ENCODE measurements around the gene NUDC. TPM values are rescaled to one million over a fixed set of nuclear protein-coding genes. Genes with fewer than 3 reads are reported as not detected.

Gene NUDC
- polyA plus RNA-seq, 1 experiment: 40.7 TPM

DNA sequence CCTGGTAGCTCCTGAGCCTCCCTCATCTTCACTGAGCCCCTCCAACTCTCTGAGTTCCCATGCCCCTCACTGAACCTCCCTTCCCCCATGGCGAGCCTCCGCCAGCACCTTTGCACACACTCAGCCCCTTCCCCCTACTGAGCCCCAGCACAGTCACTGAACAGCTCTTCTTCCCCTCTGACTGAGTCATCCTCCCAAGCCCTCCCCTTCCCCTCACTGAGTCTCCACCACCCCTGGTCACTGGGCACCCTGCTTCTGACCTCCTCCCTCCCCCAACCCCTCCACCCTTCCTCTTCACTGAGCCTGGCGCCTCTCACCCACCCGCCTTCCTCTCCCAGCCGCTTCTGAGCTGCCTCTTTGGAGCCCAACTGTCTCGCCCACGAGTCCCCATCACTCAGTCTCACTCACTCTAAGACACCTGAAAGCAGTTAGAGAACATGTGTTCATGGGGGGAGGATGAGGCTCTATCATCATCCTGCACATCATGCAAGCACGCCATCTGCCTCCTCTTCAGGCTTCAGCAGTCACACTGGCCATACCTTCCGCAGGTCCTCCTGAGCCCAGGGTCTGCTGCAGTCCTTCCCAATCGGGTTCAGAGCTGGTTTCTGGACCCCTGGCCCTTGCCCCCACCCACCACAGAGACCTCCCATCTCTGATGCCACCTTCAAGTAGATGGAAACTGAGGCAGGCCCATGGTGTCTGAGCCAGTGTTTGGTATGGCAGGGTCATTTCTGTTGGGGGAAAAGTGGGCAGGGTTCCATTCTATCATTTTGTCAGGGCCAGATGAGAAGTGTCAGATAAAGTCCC lies 70.0 kb downstream of the NUDC start:
- no peaks in the 10 kb centered on the region for H3K36me3 ChIP-seq (ENCODE audit: control insufficient read depth, insufficient read depth, low read length)
- TF ChIP-seq, protein P1, sequence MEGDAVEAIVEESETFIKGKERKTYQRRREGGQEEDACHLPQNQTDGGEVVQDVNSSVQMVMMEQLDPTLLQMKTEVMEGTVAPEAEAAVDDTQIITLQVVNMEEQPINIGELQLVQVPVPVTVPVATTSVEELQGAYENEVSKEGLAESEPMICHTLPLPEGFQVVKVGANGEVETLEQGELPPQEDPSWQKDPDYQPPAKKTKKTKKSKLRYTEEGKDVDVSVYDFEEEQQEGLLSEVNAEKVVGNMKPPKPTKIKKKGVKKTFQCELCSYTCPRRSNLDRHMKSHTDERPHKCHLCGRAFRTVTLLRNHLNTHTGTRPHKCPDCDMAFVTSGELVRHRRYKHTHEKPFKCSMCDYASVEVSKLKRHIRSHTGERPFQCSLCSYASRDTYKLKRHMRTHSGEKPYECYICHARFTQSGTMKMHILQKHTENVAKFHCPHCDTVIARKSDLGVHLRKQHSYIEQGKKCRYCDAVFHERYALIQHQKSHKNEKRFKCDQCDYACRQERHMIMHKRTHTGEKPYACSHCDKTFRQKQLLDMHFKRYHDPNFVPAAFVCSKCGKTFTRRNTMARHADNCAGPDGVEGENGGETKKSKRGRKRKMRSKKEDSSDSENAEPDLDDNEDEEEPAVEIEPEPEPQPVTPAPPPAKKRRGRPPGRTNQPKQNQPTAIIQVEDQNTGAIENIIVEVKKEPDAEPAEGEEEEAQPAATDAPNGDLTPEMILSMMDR (IDR thresholded peaks at IDR 0.05; ENCODE audit: insufficient read depth, low read depth, low read length): 0 out of 2 replicates have a peak, but pooled peaks have one; percentile 14
- no peak overlapping the region for H3K4me3 ChIP-seq (ENCODE audit: low read depth, low read length)
- DNase-seq (ENCODE audit: low read depth): no peak
- ChIA-PET CTCF (interaction anchor here (0.8 to 1.4 kb wide), 2 partner anchors 52 to 55 kb away, joined by 3 to 5 read pairs; no protein-coding TSS in a partner anchor), POLR2A (no interaction called here)
- H3K27me3 ChIP-seq (ENCODE audit: control insufficient read depth, insufficient read depth, low read length): 0 out of 2 replicates have a peak, but pooled peaks cover 2% of the 10 kb centered on the region

DNA sequence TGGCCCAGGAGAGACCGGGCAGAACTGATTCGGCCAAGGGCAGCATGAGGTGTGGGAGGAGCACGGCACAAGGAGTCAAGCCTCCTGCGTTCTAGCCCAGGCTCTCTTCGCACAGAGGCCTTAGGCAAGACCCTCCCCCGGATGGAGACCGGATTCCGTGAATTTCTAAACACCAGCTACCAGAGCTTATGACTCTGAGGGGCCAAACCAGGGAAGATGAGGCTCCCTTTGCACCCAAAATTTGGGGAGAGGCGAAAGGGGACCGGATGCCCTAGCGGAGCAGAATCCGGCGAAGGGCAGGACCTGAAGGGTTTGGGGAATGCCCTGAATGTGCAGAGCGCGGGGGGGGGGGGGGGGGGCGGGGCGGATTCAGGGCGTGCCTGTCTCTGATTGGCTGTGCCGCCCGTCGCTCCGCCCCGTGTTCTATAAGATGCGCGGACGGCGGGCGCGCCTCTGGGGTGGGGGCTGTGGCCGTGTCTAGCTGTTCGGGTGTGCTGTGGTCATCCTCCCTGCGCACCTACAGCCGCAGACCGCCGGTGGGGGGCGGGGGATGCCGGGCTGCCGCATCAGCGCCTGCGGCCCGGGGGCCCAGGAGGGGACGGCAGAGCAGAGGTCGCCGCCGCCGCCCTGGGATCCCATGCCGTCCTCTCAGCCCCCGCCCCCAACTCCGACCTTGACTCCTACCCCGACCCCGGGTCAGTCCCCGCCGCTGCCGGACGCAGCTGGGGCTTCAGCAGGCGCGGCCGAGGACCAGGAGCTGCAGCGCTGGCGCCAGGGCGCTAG lies 71.9 kb downstream of the NUDC start, which contains the start of gene TRNP1:
TRNP1 (plus strand) TSS at position 456 of the 783 bp plus-strand sequence; CDS start at position 551, 95 bp downstream.
- ChIA-PET POLR2A (interaction anchor here (0.6 kb wide), 1 partner anchor 216 kb away, joined by 5 read pairs; no protein-coding TSS in a partner anchor), CTCF (interaction anchor here (0.7 to 9.9 kb wide), 9 partner anchors 12 to 109 kb away, joined by 3 to 109 read pairs (median 4); partner anchors contain the start of gene GPN2)
- Histone ChIP-seq H3K4me3 (ENCODE audit: low read depth, low read length) (peak within 1 kb of the TSS; percentile 70), H3K36me3 (ENCODE audit: control insufficient read depth, insufficient read depth, low read length) (no peaks in the 10 kb centered on the region), H3K27me3 (ENCODE audit: control insufficient read depth, insufficient read depth, low read length) (no peaks in the 10 kb centered on the region)
- no peak for DNase-seq (ENCODE audit: low read depth)
- TF ChIP-seq, protein P1 (IDR thresholded peaks at IDR 0.05; ENCODE audit: insufficient read depth, low read depth, low read length): no peak

DNA sequence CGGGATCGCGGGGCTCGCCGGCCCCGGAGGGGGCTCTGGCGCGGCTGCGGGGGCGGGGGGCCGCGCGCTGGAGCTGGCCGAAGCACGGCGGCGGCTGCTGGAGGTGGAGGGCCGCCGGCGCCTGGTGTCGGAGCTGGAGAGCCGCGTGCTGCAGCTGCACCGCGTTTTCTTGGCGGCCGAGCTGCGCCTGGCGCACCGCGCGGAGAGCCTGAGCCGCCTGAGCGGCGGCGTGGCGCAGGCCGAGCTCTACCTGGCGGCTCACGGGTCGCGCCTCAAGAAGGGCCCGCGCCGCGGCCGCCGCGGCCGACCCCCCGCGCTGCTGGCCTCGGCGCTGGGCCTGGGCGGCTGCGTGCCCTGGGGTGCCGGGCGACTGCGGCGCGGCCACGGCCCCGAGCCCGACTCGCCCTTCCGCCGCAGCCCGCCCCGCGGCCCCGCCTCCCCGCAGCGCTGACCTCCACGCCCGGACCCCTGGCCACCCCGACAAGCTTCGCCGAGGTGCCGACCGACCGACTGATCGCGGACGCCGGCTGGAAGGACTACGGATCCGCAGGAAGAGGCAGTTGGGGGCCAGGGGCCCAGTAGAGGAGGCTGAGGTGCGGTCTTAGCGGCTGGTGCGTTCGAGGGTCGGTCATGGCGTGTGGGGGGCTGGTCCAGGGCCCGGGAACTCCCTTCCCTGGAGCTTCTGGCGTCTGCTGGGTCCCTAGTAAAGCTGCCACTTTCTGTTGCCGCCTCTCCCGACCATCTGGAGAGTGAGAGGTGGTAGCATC lies 72.7 kb downstream of the NUDC start:
- H3K36me3 ChIP-seq (ENCODE audit: control insufficient read depth, insufficient read depth, low read length): no peaks in the 10 kb centered on the region
- no peaks in the 10 kb centered on the region for H3K27me3 ChIP-seq (ENCODE audit: control insufficient read depth, insufficient read depth, low read length)
- POLR2A ChIA-PET: interaction anchor here (0.6 to 0.9 kb wide), 2 partner anchors 18 to 215 kb away, joined by 3 to 5 read pairs; partner anchors contain the start of gene TENT5B
- CTCF ChIA-PET: interaction anchor here (0.7 to 9.9 kb wide), 18 partner anchors 11 to 1255 kb away, joined by 3 to 109 read pairs (median 3); partner anchors contain the start of genes GPATCH3 and GPN2
- DNase-seq (ENCODE audit: low read depth): no peak
- TF ChIP-seq, protein P1 (IDR thresholded peaks at IDR 0.05; ENCODE audit: insufficient read depth, low read depth, low read length): no peak
- H3K4me3 ChIP-seq (ENCODE audit: low read depth, low read length): peak overlapping the region; percentile 70

DNA sequence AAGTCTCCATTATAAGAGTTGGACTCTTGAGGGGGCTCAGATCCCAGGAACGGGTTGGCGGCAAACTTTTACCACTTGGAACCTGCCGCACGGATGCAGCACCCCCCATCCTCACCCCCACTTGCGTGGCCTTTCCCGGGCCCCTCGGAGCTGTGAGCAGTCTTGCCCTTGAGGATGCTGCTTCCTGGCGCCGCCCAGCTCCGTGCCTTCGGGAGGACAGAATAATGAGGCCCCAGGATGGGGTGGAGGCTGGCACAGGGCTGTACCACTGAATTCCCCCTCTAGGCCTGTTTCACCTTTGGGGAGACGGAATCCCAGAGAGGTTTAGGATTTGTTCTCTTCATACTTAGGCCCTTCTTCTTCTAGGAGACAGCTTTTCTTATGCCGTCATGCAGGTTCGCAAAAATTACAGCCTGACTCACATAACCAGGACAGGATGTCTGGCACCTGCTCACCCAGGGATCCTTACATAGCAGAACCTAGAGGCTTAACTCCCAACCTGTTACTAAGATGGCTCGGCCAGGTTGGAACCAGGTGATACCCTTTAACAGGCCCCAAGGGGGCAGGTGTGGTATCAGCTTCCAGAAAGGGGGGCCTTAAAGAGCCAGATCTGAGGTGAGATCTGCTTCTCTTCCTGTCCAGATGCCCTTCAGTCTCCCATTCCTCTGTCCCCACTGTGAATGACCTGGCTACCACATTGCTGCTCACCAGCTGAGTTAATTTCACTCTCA lies 73.4 kb downstream of the NUDC start:
- H3K4me3 ChIP-seq (ENCODE audit: low read depth, low read length): peak overlapping the region; percentile 70
- POLR2A ChIA-PET: interaction anchor here (0.5 to 0.9 kb wide), 2 partner anchors 18 to 54 kb away, joined by 3 read pairs; partner anchors contain the start of gene TENT5B
- CTCF ChIA-PET: interaction anchor here (0.7 to 9.9 kb wide), 15 partner anchors 12 to 1254 kb away, joined by 3 to 109 read pairs (median 3); partner anchors contain the start of gene GPATCH3

More for the DNA sequence above, 73.4 kb downstream of the NUDC start:
- Histone ChIP-seq H3K36me3 (ENCODE audit: control insufficient read depth, insufficient read depth, low read length) (no peaks in the 10 kb centered on the region), H3K27me3 (ENCODE audit: control insufficient read depth, insufficient read depth, low read length) (no peaks in the 10 kb centered on the region)
- no peak for DNase-seq (ENCODE audit: low read depth)
- TF ChIP-seq, protein P1 (IDR thresholded peaks at IDR 0.05; ENCODE audit: insufficient read depth, low read depth, low read length): no peak
